Measurements from ENCODE around the gene VAPB. TPM values are rescaled to one million over a fixed set of nuclear protein-coding genes. Genes with fewer than 3 reads are reported as not detected.

Gene VAPB
- total RNA-seq, 1 experiment from 2014 or later: 65.1 TPM

GRCh38 chr20:58434326-58434725, 45.3 kb downstream of the VAPB start:
- no peak overlapping the region for H3K56ac ChIP-seq (ENCODE audit: insufficient read length, low read depth, low read length)
- H4K8ac ChIP-seq (replicated peaks; ENCODE audit: insufficient read length, low read depth, low read length): no peak overlapping the region
- peaks cover 5% of the 10 kb centered on the region; the same call in 1 of the 2 replicates for H3K79me2 ChIP-seq (ENCODE audit: insufficient read depth, low read length)
- no peak overlapping the region for H4K91ac ChIP-seq (ENCODE audit: insufficient read length, low read depth, low read length)
- no peaks in the 10 kb centered on the region for H3K9me3 Mint-ChIP-seq
- no peak overlapping the region for H3K27ac ChIP-seq (ENCODE audit: insufficient read length, low read depth, low read length)
- H2BK5ac ChIP-seq (ENCODE audit: insufficient read length, low read length): no peak overlapping the region
- H3K79me1 ChIP-seq (ENCODE audit: insufficient read depth, low read depth, low read length, poor library complexity, severe bottlenecking): no peaks in the 10 kb centered on the region
- H2BK12ac ChIP-seq (ENCODE audit: insufficient read length, low read depth, low read length): no peak overlapping the region
- no peak overlapping the region for H3T11ph ChIP-seq (ENCODE audit: low read length)
- no peaks in the 10 kb centered on the region for H3K23me2 ChIP-seq (ENCODE audit: insufficient read length, low read depth, low read length, poor library complexity, severe bottlenecking)
- H3K4me2 ChIP-seq (ENCODE audit: insufficient read depth, insufficient read length, low read length): no peak overlapping the region
- peaks cover 50 to 52% of the 10 kb centered on the region in 2 experiments for H3K4me1 Mint-ChIP-seq
- H3K27ac Mint-ChIP-seq: peak overlapping the region in 1 of 3 experiments; percentile 38; a peak in 1 of 7 replicates
- no peak overlapping the region for H3K18ac ChIP-seq (ENCODE audit: insufficient read length, low read depth, low read length)
- H4K20me1 ChIP-seq (ENCODE audit: control insufficient read depth, insufficient read depth, insufficient read length): no peaks in the 10 kb centered on the region
- H3K9me3 ChIP-seq (ENCODE audit: control insufficient read depth, low read depth, low read length): no peaks in the 10 kb centered on the region
- H3K27me3 ChIP-seq (ENCODE audit: insufficient read depth, low read length): no peaks in the 10 kb centered on the region
- TF ChIP-seq CTCF (conservative IDR thresholded peaks at IDR 0.05): no peak
- no peak overlapping the region for H2BK120ac ChIP-seq (ENCODE audit: low read depth, low read length, poor library complexity, severe bottlenecking)
- H3K23ac ChIP-seq (ENCODE audit: insufficient read length, low read depth, low read length): no peak overlapping the region
- H2AK5ac ChIP-seq (ENCODE audit: insufficient read length, low read length): no peak overlapping the region
- H3K4ac ChIP-seq (ENCODE audit: low read depth, low read length): no peak overlapping the region
- H3K27me3 Mint-ChIP-seq (ENCODE audit: low read depth): no peaks in the 10 kb centered on the region
- WGBS (ENCODE audit: extremely low coverage, insufficient read length, low lambda C conversion rate): no CpG with 5 or more reads among the region's 5 CpGs
- DNase-seq: no peak
- H3K36me3 Mint-ChIP-seq (ENCODE audit: insufficient read depth in 1 of 3, low read depth in 3 of 3): peaks cover 3 to 22% (median 17%) of the 10 kb centered on the region in 3 experiments; a peak in 5 of 7 replicates
- no peak overlapping the region for H3K4me3 Mint-ChIP-seq
- H2AFZ ChIP-seq (ENCODE audit: low read length): no peak overlapping the region
- no peak overlapping the region for H2BK15ac ChIP-seq (ENCODE audit: low read depth, low read length)
- H3K4me1 ChIP-seq (ENCODE audit: insufficient read depth, low read length): peaks cover 16% of the 10 kb centered on the region
- no peak overlapping the region for H2BK20ac ChIP-seq (ENCODE audit: low read depth, low read length, poor library complexity, severe bottlenecking)
- no peak overlapping the region for H3K14ac ChIP-seq (ENCODE audit: insufficient read depth, low read length)
- H3K9ac ChIP-seq (ENCODE audit: extremely low read depth, insufficient read length, low read length): no peak overlapping the region
- H4K5ac ChIP-seq (ENCODE audit: insufficient read length, low read depth, low read length): no peak overlapping the region
